HG02798 (cell line): ENCODE results near the gene LHFPL2.

ENCODE experiments used
- ATAC-seq: cut with Tn5 transposase; IDR thresholded peaks from one replicate; pipeline ENCODE4 v1.9.1; 2021; ENCODE audit warnings: mild to moderate bottlenecking; ENCODE audit not compliant: unreplicated experiment, poor library complexity

Gene LHFPL2

DNA sequence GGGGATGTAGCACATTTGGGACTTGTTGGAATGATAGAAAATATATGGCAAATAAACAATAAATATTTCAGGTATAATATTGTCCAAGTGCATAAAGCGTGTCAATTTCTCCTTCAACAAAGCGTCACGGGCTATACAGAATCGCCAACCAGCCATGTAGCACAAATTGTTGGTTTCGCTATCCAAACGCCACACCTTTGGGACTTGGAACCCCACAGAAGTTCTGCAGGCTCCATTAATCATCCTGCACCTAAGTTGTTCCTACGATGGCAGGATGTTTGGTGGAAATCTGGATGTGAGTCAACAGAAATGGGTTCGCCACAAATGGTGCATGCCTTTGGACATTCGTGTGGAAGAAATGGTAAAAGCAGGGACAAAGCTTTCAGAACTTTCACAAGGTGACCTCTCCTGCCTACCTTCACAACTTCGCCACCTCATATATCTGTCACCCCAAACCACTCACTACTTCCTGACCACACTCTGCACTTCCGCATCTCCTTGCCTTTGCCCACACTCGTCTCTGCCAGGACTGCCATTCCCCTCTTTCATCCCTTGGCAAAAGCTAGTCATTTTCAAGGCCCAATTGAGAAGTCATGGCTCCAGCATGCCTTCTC lies 95.7 kb downstream of the LHFPL2 start:
- ATAC-seq: no peak

DNA sequence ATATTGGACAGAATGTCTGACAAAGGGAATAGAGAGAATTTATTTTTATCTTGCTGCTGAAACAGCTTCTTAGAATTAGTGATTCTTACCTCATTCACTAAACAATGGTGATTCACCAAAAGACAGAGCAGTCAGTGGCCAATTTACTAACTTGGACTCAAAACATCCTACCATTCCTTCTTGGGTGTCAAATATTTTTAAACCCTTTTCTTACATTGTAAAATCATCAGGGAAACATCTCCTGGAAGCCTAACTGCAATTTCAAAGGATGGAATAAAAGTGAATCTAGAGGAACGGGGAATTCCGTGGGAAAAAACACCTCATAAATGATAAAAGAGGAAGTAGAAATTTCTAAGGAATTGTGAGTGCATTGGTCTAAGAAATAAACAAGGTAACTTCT lies 97.7 kb downstream of the LHFPL2 start:
- ATAC-seq: no peak

DNA sequence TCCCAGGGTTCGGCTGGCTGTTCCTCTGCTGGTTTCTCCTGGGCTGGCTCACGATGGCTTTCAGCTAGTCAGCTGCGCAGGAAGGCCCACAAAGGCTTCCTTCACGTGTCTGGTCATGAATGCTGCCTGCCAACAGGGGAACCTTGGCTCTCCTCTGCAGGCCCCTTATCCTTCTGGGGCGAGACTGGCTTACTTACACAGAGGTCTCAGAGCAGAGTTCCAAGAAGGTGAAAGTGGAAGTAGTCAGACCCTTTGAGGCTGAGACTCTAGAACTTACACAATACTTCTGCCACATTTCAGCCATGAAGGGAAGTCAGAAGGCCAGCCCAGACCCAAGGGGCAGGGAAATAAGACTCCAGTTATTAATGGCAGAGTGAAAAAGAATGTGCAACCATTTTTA lies 99.5 kb downstream of the LHFPL2 start:
- ATAC-seq: peak; percentile 58

DNA sequence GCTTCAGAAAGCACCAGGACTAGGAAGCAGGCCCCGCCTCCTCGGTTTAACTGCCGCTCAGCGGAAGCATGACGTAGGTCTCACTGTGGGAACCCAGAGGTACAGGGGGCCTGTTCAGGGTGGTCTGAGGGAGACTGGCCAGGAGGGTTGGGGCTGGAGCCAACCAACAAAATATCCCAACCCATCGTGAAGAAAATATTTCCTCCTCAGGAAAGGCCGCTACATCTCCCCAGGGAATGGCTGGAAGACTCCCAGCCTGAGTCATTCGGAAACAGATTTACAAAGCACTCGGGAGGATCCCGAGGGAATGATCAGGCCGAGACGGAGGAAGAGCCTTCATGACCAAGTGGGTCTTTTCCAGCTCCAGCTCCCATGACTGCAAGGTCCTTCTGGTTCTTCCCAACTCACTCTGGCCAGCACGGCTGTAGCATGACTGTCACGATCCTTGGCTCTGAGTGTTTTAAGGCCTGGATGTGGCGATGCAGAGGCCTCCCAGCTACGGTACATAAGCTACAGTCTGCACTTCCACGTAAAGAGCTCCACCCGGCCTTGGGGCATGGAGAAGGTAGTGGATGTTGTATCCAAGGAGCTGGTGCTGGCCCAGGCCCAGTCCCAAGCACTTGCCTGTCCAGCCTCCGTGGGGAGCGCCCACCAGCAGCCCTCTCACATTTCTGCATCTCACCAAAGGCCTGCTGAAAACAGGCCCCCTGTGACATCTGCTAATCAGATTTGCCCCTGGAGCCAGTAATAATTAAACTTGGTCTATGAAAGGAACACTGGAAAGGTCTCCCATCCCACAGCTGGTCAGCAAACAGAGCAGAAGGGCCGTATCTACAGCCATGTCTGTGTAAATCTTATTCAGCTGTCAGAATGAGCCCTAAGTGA lies 100.6 kb downstream of the LHFPL2 start:
- ATAC-seq: no peak

DNA sequence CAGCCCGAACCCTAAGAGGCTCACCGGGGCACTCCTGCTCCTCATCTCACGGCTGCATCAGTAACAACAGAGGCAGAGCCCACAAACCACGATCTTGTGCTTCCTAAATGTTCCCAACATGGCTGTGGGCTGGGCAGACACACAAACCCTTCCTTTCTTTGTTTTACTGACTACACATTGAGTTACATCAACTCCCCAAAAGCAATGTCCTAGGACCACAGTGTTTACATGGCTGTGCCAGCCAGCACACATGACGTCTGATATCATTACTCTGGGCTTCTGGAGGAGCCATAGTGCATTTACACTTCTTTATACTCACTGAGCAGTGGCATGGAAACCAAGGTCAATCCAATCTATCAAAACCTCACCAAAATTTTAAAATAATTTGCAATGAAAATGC lies 101.4 kb downstream of the LHFPL2 start:
- ATAC-seq: no peak

DNA sequence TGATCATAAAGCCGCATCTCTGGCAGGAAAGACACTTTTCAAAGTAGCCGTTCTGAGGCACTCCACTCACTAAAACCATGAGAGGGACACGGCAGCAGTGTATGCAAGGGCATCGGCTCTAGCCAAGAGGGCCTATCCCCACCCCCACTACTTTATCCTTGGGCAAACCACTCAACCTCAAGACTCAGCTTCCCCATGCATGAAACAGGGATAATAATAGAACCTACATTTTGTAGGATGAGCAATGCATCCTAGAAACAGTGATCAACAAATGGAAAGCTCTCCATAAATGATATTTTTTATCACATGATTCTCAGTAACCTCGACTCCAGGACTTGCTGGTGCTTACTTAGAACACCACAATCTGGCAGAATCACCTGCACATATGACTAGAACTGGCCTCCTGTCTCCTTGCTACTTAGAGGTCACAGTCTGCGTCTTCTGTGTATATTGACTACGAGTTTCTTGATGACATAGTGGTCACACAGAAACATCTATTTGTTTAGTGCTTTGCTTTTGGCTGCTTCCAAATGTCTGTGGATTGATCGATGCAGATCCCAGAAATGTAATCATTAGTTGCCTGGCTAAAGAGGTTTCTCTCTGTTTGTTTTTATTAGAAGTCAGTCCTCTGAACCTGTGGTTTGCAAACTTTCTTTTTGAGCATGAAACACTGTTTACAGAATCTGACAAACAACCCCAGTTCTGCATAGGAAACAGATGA lies 102.1 kb downstream of the LHFPL2 start:
- ATAC-seq: no peak

DNA sequence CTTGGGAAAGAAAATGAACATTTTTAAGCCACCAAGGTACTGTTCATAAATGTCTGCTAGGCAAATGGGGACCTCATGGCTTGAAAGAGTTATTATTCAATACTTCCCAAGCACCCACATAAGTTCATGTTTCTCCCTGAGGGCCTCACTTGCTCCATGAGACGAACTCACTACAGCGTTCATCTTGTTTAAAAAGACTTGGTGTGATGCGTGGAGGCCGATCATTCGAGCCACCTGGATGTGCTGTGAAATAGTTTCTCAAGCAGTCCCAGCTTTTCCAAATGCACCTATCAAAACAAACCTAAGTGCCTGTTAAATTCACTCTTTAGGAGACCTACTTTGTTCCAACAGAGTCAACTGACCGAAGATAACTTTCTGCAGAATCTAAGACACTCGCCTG lies 103.2 kb downstream of the LHFPL2 start:
- ATAC-seq: no peak

DNA sequence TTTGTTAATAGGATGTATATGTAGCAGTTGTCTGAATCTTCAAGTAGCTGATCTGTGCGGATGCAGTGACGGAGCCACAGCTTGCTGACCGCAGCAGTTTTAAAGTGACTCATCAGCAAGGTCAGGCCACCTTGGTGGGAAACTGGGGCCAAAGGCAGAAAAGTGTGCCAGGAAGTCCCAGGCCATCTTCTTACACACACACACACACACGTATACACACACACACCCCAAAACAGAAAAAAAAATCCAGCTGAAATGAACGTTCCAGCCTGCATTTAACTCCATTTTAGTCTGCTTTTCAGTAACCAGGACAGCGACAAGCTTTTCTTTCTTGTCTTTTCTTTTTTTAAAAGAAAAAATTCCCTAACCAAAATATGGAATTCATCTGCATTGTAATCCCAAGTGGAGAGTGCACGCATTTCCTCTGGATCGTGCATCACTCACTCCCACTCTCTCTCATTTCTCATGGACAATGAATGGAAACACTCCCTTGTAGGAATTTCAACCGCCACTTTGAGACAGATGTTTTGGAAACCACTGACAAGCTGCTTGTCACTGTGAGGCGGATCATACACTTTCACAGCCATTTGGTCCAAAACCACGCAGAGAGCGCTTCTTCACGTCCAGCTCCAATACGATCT lies 103.9 kb downstream of the LHFPL2 start:
- ATAC-seq: no peak

DNA sequence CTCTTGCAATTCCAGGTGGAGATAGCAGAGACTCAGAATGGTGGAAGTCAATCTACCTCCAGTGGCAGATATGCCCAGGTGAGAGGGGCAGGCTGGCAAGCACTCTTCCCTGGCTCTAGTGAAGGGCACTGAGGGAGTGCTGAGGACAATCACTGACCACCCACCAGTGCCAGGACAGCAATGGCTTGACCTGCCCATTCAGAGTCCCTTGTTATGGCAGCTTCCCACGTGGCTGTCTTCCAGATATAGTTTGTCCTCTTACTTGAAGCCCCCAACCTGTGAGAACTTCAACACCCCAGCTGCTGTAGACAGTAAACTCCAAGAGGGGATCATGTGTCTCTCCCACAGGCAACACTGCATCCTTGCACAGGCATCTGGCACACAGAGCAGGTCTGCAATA lies 104.7 kb downstream of the LHFPL2 start:
- no peak for ATAC-seq

DNA sequence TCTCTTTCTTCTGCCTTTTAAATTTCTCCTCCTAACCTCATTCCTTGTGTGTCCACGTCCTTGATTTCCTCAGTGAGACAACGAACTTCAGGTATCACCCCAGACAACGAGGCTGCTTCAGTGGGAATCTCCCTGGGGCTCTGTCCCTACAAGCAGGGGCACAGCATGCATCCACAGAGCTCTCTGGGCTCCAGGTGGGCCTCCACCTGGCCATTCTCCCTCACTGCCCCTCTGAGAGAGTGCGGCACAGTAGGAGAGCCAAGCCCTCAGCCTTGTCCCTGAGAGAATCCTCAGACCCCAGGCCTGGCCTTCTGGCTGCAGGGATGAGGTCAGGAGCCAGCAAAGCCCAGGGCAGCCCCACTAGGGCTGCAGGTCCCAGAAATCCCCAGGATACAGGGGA lies 105.3 kb downstream of the LHFPL2 start:
- ATAC-seq: no peak

DNA sequence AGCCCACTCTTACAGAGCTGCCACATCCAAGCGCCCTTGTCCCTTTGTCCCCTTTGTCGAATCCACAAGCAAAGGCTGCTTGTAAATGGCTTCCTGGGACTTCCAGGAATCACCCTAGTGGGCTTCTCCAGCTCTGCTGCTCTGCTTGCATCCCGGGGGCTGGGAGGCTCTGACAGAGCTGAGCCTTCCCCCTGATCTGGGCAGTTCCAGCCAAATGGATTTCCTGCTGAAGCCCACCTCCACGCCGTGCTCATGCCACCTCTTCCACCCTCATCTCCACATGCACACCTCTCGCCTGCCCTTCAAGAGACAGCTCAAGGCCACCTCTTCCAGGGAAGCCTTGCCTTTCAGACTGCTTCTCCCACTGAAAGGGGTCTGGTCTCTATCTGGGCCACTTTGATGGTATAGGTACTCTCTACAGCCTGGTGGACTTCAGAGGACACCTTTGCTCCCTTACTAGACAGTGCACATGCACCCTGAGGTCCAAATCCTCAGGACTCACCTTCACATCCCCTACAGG lies 106.2 kb downstream of the LHFPL2 start:
- ATAC-seq: no peak

DNA sequence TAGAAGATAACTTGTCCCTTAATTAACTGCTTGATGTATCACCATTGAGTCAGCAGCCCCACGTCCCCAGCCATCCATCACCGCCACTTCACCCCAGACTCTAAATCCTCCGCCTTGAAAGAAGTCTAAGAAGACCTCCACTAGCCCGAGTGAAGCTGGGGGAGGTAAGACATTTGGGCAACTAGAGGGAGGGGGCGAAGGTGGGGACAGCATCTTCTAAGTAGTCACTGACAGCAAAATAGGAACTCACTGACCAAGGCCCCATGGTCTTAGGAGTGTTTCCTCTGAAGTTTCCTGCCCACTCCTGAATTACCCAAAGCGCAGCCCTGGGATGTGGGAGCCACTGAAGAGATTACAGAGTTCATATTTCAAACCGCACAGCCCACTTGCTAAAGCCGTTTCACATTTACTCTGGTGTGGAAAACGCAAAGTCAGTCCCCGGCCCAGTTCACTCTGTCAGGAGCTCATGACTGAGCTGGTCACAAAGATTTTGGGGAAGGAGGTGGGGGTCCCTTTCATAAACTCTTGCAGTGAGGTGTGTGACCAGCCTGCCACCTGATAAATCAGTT lies 107.4 kb downstream of the LHFPL2 start:
- ATAC-seq: no peak

DNA sequence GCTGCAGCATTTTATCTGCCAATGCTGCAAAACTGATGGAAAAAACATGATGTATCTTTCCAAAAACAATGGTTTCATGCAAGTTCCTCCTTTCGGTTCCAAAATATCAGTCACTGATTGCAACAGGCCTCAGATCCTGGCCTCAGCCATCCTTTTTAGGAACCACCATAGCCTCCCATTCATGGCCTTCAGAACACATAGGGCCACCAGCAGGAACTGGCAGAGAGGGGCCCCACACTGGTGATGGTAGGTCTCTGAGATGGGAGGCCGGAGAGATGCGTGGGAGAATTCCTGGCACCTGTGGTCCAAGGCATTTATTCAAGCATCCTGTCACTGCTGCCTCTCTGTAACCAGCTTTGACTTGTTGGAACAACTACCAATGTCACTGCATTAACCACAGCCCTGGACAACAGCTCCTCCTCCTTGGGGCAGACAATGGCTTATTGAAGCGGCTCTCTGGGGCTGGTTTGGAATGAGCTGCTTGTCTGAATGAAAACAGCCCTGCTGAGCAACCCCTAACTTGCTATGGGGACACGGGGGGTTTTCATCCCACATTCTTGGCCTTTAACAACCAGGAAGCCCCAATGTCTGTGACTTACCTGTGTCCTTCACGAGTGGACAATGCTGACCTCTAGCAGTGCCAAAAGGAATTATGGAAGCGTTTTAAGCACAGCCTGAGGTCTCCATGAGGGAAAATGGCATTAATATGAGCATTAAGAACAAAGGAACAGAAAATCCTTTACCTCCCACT lies 108.1 kb downstream of the LHFPL2 start:
- ATAC-seq: no peak

DNA sequence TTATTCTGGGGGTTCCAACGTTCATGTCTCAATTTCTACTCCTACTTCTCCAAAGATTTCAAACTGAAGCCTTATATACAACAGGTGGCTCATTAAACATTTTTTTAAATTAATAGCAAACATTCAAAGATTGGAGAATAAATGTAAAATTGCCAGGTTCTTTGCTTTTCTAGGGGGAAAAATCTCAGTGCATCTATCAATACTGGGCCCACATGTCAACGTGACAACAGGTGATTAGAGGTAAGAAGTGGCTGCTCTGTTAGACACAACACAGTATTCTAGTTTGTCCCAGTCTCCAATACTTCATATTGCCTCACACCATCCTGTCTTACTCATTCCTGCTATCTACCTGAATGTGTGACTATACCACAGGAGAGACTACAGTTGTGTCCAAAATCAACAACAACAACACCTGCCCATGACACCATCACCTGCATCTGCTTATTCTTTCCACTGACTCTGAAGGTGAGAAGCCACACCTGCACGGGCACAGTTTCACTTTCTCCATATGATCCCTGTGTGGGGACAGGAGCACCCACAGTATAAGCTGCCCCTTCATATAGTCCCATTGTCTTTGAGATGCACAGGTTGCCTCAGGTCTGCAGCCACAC lies 110.2 kb downstream of the LHFPL2 start:
- no peak for ATAC-seq

DNA sequence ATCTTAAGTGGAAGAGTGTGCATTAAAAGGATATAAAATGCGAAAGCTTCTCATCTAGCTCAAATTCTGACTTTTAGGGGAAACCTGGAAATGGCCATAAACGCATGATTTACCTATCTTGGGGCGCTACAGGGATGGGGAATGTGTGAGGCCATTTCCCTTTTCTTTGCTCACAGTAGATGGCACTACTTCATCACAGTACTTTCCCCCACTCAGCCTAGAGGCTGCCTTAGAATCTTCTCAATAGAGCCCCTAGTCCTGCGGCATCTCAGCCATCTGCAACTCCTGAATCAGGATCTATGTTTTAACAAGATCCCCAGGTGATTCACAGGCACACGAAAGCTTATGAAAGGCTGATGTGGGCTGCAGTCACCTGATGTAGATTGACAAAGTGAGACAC lies 110.8 kb downstream of the LHFPL2 start:
- ATAC-seq: no peak

DNA sequence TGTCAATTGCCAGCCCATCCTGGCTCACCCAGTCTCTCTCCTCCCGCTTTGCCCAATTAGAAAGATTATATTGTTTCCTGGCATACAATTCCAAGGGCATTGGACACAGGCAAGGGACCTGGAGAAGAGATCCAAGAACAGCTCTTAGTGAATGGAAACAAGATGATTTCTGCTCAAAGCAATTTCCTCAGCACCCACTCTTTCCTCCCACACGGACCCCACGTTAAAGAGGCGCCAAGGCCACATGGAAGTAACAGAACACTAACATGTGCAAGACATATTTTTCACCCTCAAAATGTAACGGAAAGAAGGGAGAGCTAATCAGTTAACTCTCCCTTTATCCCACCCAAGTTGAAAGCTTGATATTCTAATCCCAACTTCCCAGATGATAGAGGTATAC lies 111.2 kb downstream of the LHFPL2 start:
- ATAC-seq: no peak

DNA sequence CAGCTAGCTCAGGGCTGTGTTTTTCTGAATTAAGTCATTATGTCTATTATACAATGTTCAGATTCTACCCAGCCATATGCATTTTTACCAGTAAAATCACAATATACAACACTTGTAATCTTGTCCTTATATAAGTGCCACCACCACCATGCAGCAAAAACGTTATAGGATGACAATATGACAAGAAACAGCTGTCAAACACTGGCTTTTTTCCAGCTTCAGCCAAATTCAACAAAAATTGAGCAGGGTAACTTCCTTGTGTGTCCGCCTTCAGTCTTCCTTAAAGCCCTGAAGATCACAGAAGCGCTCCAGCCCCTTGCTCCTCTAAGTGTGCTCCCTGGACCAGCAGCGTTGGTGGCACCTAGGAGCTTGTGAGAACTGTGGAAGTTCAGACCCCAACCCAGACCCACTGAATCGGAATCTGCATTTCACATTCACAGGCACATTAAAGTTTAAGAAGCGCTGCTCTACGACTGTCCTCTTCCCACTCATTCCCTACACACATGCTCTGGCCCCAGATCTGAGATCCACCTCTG lies 111.8 kb downstream of the LHFPL2 start:
- ATAC-seq: no peak

DNA sequence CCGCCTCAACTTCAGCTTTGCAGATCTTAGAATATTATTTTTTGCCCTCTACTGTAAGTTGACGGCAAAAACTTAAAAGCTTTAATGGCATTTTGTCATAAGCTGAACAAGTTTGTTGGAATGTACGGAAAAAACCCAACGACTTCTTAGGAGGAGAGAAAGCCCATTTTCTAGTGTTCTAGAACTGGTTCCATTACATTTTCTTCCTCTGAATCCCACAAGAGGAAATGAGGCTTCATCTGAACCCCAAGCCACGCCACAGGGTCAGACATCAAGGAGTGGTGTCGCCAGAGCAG lies 113.7 kb downstream of the LHFPL2 start:
- ATAC-seq: no peak
